HG02588 (cell line): Measurements from ENCODE around the gene BCL2L15.

Experiments used
- ATAC-seq: cut with Tn5 transposase; IDR thresholded peaks from one replicate; pipeline ENCODE4 v1.9.1; 2021; ENCODE audit warnings: mild to moderate bottlenecking, moderate library complexity; ENCODE audit not compliant: unreplicated experiment

The BCL2L15 gene

GRCh38 chr1:113887402-113888175, at the start of gene BCL2L15:
Gene BCL2L15, minus strand, starts transcription at chr1:113887581. Its CDS starts 206 bp downstream, at chr1:113887375.
- no peak for ATAC-seq

- no peak for ATAC-seq
These were observed 49.8 kb upstream of the BCL2L15 start for GRCh38 chr1:113937146-113937545.

- no peak for ATAC-seq
These were observed 48.6 kb upstream of the BCL2L15 start for GRCh38 chr1:113935970-113936369.

GRCh38 chr1:113935176-113935575, 47.8 kb upstream of the BCL2L15 start:
- ATAC-seq: no peak

GRCh38 chr1:113934511-113935055, 47.2 kb upstream of the BCL2L15 start:
- no peak for ATAC-seq

- no peak for ATAC-seq
These were observed 46.6 kb upstream of the BCL2L15 start for GRCh38 chr1:113934006-113934405.

GRCh38 chr1:113931451-113931851, 44.1 kb upstream of the BCL2L15 start:
- no peak for ATAC-seq

- ATAC-seq: peak; percentile 27
These were observed 43.2 kb upstream of the BCL2L15 start for GRCh38 chr1:113930499-113931161.

GRCh38 chr1:113929750-113930498, 42.5 kb upstream of the BCL2L15 start:
- ATAC-seq: peak; percentile 29

GRCh38 chr1:113928941-113929749, 41.8 kb upstream of the BCL2L15 start, which contains the start of gene HIPK1:
Gene HIPK1, plus strand, starts transcription at chr1:113929324.
- ATAC-seq: peak; percentile 67

GRCh38 chr1:113928187-113928930, 41.0 kb upstream of the BCL2L15 start:
- ATAC-seq: peak; percentile 24

GRCh38 chr1:113924473-113924872, 37.1 kb upstream of the BCL2L15 start:
- no peak for ATAC-seq

GRCh38 chr1:113922957-113923356, 35.6 kb upstream of the BCL2L15 start:
- no peak for ATAC-seq

- no peak for ATAC-seq
These were observed 30.9 kb upstream of the BCL2L15 start for GRCh38 chr1:113918243-113918642.

- ATAC-seq: no peak
These were observed 30.2 kb upstream of the BCL2L15 start for GRCh38 chr1:113917400-113918082.

- ATAC-seq: no peak
These were observed 29.6 kb upstream of the BCL2L15 start for GRCh38 chr1:113916974-113917373.

GRCh38 chr1:113913887-113914664, 26.7 kb upstream of the BCL2L15 start:
- no peak for ATAC-seq

GRCh38 chr1:113913312-113913668, 25.9 kb upstream of the BCL2L15 start:
- ATAC-seq: no peak
